ENCODE data around the gene NDEL1.

DNA sequence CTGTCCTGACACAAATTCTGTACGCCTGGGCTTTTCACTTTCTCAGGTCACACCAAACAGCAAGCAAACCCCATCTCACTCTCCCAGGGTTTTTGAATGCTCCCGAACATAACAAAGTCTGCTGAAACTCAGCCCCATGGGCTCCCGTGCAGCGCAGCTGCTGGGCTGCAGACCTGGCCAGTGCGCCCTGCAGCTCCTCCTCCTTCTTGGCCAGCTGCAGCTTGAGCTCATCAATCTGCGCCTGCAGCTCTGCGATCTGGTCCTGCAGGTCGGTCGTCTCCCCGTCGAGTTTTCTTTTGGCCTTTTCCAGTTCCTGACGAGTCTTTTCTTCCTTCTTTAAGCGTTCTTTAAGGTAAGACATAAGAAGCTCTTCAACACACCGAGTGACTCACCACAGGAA is 70.5 kb downstream of the NDEL1 start:
- TF ChIP-seq, protein P1, sequence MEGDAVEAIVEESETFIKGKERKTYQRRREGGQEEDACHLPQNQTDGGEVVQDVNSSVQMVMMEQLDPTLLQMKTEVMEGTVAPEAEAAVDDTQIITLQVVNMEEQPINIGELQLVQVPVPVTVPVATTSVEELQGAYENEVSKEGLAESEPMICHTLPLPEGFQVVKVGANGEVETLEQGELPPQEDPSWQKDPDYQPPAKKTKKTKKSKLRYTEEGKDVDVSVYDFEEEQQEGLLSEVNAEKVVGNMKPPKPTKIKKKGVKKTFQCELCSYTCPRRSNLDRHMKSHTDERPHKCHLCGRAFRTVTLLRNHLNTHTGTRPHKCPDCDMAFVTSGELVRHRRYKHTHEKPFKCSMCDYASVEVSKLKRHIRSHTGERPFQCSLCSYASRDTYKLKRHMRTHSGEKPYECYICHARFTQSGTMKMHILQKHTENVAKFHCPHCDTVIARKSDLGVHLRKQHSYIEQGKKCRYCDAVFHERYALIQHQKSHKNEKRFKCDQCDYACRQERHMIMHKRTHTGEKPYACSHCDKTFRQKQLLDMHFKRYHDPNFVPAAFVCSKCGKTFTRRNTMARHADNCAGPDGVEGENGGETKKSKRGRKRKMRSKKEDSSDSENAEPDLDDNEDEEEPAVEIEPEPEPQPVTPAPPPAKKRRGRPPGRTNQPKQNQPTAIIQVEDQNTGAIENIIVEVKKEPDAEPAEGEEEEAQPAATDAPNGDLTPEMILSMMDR (IDR thresholded peaks at IDR 0.05) = no peak
- TF ChIP-seq ZFX (IDR thresholded peaks at IDR 0.05; ENCODE audit: borderline replicate concordance) = no peak

All from 22Rv1 (cell line).